Activated CD4-positive, alpha-beta T cell treated with anti-CD3 and anti-CD28 coated beads, Interleukin-2, amount 50 U/mL, for 4 hours (primary cell): ENCODE results near the gene TSPAN15.
A peak's percentile ranks its signal among the peaks of the same experiment; 100 is the strongest.
"Not testable (repeated sequence)": the region's sequence is repeated elsewhere in the genome, so short reads cannot be mapped to it uniquely, and the experiment has no call there.

Experiments
- DNase-seq, 2 experiments: peaks; one replicate each; pipeline ENCODE4 v3.0.0-alpha.2; 2020

The TSPAN15 gene

DNA sequence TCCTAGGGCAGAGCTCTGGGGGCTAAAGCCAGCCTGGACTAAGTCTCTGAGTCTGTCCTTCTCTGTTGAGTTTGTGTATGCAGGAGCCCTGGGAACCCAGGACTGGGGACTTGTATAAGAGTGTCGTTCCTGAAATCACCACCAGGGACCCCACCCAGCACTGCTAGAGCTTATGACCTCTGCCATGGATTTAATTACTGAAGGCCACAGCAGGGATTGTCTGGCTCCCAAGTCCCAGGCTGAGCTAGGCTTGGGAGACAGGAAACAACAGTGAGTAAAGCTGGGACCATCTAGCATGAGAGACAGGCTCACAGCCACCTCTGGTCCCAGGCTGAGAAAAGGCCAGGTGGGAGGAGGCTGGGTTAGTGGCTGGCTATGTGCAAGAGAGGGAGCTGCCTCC lies 1.4 kb upstream of the TSPAN15 start:
- peak; percentile 42 to 43 for DNase-seq

DNA sequence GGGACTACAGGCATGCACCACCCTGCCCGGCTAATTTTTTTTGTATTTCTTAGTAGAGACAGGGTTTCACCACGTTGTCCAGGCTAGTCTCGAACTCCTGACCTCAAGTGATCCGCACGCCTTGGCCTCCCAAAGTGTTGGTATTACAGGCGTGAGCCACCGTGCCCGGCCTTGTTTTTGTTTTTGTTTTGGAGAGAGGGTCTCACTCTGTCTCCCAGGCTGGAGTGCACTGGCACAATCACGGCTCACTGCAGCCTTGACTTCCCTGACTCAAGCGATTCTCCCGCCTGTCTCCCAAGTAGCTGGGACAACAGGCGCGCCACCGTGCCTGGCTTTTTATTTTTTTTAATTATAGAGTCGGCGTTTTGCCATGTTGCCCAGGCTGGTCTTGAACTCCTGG lies 870 bp upstream of the TSPAN15 start:
- not testable (repeated sequence) for DNase-seq

DNA sequence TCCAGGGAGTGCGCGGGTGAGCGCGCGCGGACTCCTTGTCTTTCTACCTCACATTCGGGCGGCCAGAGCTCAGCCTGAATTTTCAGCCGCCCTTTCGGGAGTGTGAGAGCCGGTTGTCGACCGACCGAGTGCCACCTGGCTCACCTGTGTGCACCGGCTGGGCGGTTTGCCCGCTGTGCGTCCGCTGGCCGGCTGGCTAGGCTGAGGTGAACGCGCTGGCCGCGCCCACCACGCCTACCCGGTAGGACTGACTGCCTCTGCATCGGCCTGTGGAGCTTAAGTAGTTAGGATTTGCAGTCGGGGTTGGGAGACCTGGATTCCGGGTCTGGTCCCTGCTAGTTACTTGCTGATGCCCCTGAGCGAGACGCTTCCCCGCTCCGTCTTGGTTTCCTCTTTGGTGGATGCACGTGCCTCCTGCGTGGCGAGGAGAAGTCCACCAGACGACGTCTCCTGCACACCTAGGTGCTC lies 553 bp downstream of the TSPAN15 start:
- no peak for DNase-seq

DNA sequence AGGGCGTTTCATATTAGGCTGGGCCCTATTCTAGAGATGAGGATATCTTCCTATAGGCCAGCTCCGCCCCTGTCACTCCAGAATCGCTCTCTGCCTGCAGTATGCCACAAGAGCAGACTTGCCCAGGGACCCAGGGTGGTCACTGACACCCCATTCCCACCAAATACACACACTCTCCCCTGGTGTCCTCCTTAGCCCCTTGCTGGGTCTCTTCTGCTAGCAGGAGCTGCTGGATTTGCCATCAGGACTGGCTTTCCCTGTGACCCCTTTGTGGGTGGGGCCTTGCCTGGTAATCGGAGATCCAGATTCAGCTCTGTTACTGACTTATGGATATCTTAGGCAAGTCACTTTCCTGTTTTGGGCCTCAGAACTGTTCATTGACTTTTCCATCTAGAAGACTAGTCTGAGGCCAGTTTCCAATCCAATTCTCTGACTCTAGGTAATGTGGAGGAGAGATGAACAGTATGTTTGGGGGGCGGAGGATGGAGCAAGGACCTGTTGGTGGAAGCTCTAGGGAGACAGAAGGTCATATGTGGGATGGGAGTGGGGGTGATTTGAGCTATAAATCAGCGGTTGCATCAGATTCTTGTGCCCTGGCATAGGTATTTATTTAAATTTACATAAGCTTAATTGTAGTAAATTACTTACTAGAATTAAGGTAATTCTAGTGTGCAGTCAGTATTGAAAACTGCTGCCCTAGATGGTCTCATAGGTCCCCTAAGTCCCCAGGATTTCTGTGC lies 1.6 kb downstream of the TSPAN15 start:
- DNase-seq = no peak

DNA sequence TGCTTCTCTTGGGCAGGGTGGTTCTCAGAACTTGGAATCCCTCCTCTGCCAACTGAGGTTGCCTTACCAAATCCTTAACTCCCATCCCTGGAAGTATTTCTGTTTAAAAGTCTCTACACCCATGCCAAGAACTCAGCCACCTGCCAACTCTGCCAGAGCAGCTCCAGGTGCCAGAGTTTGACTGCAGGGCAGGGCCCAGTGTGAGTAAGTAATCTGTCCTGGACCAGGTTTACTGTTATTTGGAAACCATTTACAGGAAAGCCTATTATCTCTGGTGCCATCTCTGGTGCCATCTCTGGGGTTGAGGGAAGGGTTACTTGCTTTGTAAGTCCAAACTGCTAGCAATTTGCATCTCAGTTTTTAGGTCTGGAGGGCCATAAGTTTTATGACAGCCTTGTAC lies 2.5 kb downstream of the TSPAN15 start:
- DNase-seq = no peak

DNA sequence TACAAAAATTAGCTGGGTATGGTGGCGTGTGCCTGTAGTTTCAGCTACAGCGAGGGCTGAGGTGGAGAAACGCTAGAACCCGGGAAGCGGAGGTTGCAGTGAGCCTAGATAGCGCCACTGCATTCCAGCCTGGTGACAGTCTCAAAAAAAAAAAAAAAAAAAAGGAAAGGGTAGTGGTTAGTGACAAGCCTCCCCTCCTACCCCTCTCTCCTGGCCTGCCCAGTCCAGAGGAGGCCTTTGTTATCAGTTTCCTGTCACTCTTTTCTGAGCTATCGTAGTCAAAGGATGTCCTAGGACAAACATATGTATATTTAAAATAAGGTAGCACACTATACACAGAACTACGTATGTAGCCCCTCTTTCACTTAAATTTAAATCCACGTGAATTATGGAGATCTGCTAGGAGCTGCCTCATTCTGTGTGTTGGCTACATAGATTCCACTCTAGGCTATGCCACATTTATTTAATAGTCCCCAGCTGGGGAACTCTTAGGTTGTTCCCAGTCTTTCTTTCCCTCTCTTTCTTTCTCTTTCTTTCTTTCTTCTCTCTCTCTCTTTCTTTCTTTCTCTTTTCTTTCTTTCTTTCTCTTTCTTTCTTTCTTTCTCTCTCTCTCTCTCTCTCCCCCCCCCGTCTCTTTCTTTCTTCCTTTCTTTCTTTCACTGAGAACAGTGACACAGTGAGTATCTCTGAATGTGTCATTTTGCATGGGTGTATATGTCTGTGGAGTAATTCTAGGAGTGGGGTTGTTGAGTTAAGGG lies 3.9 kb downstream of the TSPAN15 start:
- no peak for DNase-seq

DNA sequence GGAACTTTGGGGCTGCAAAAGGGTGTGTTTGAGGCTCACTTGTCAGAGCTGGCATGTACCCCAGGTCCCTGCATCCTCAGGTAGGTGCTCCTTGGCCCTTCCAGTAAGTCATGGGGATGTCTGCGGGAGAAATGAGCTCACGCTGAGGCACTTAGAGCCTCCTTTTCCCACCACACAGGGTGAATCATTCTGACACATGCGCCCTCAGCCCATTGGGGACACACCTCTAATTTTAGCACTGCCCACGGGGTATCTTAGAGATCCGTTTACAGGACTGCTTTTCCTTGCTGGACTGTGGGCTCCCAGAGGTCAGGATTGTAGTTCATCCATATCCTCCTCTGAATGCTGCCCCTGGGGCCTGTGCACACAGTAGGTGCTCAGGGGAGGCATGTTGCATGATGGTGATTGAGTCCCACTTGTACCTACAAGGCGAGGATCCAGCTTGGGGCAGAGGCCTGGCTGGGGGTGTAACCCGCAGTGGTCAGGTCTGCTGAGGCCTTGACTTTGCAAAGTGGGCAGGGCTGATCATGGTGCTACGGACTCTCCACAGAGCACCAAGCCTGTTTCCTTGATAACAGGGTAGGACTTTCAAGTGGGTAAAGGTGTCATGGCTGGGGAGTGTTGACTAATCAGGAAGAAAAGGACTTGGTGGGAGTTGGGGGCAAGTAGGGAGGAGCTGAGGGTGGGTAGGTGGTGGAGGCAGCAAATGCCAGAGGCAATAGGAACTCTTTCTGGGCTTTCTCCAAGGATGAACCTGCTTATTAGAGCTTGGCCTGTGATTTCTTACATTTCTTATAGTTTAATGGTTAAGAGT lies 5.8 kb downstream of the TSPAN15 start:
- no peak for DNase-seq

DNA sequence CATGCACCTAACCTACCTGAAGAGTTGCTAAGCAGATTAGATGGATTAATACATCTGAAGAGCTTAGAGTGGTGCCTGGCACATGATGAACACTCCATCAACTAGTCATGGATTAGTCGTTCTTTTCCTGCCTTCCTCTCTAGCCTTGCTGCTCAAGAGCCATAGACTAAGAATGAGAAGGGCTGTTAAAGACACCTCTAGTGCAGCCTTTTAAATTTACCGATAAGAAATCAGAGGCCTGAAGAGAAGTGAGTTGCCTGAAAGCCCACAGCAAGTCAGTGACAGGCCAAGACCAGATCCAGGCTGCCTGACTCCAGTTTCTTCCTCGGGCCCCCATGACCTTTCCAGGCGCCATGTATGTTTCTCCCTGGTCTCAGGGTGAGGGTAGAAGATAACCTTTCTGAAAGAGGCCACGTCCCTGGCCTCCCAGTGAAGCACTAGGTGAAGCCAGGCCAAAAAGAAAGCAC lies 6.5 kb downstream of the TSPAN15 start:
- DNase-seq = no peak

DNA sequence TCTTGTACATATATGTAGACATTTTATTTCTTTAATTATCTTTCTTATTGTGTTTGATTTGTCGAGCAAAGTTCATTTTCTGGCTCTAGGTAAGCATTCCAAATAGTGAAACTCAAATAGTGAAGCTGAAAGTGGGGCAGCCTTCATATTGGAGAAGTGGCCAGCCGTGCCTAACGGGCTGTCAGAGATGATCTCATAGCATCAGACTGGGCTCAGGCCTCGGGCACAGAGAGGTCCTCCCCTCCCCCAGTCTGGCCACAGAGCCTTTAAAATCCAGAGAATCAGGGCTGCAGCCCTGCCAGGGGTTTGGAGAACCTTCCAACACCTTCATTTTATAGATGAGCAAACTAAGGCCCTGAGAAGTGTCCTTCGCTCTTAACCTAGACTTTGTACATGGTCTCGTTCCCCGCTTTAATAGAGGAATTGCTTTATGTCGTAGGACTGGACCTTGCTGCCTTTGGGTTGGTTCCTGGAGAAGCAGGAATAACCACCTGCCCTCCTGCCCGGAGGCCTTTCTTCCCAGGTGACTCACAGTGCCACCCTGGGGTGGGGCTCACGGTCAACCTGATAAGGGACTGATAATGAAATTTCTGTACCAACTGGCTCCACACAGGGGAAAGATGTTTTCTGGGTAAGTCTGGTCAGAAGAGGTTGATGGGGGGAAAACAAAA lies 7.3 kb downstream of the TSPAN15 start:
- no peak for DNase-seq

DNA sequence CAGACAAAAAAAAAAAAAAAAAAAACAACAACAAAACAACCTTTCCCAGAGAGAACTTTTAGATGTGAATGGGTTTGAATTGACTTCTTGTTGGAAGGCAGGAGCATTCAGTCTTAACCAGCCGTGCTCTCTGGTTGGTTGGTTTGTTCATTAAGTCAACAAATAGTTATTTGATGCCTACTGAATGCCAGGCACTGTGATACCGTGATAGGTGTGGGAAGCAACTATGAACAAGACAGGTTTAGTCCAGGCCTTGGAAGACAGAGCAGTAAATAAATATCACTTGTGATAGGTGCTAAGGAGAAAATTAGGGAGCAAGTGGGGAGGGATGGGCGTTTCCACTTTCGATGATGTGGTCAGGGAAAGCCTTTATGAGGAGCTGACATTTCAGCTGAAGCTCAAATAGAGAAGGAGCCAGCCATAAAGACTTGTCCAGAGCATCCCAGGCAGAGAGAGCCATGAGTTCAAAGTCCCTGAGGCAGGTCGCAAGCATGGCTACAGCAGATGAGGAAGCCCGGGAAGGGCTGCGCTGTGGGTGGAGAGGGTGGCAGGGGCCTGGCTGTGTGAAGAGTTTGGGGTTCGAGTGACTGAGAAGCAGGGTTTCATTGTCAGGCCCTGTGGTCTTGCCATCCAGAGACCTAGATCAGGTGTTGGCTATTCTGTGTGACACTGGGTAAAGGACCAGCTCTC lies 8.0 kb downstream of the TSPAN15 start:
- DNase-seq = no peak

DNA sequence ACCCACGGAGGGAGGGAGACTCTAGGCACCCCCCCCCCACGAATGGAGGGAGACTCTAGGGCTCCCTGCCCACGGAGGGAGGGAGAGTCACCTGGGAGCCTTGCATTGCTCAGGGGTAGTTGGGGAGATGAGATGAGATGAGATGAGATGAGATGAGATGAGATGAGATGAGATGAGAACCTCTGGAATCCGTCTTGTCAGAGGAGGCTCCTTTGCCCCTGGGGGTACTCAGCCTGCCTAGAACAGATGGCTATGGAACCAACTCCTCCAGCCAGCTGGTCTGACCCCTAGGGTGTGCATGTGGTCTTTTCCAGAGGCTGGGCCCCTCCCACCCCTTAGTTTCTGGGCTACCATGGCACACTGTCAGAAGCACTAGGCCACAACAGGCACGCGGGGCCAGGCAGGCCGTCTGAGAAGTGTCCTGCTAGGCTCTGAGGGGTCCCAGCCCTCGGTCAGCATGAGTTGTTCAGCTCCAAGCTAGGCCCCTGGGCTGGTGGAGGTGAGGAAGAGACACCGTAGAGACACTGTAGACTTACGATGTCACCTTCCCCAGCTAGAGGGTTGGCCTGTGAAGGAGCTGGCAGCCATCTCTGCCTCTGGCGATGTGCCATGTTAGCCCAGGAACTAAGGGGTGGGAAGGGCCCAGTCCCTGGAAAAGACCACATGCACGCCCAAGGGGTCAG lies 8.8 kb downstream of the TSPAN15 start:
- no peak for DNase-seq

DNA sequence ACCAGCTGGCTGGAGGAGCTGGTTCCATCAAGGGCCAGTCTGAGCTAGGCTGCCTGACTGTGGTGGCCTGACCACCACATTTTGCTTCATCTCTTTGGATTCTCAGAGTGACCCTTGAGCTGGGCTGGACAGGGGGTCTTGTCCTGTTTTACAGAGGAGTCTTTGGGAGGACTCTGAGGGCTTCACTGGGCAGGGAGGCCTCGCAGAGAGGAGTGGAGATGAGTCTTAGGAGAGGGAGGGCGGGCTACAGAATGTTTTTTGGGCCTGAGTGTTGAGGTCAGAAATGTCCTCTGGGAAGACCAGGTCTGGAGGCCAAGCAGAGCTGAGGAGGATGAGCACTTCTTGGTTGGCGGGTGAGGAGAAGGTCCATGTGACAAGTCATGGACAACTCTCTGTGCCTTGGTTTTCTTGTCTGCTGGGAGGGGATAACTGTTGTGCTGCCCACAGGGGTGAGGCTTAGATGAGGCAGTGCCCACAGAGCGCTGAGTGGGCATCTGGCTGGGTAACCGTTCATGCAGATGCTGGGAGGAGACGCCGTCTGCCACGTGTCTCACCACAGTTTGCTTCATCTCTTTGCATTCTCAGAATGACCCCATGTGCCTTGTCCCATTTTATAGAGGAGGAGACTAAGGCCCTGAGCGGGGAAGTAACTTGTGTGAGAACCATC lies 9.4 kb downstream of the TSPAN15 start:
- no peak for DNase-seq

DNA sequence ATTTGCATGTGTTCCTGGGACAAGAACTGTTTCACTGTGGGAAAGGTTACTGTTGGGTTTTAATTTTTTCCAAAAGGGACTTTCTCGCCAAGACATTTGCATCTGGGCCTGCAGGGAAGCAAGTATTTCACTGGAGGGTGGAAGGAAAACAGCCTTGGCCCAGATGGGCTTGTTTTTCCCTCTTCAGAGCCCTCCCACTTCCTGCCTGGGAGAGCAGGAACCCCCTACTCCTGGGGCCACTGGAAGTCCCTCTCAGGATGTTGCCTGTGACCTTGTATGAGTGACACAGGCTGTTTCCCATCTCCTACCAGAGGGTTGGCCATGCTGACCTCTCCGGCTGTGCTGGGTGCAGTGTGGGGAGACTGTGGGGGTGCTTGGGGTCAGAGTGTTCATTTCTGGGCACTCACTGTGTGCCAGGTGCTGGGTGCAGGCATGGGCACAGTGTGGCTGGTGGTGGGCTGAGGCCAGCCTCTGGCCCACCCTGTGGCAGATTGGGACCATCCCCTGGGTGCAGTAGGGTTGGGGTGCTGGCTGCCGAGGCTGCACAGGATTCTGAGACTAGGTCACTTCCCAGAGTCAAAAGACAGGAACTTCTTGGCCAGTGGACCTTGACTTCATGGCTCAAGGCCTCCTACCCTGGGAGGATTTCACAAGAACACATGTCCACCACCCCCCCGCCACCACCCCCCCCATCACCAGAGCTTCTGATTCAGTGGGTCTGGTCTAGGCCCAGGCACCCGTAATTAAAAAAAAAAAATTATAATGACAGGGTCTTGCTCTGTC lies 10.2 kb downstream of the TSPAN15 start:
- DNase-seq = no peak

DNA sequence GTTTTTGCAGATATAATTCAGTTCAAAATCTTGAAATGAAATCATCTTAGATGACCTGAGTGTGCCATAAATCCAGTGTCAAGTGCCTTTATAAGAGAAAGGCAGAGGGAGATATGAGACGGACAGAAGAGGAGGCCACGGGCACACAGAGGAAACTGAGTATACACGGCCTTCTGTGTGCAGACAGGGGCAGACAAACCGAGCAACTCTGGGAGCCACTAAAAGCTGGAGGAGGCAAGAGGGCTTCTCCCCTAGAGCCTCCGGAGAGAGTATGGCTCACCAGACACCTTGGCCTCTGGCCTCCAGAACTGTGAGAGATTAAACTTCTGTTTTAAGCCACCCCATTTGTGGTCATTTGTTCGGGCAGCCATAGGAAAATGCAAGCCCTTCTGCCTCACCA lies 12.6 kb downstream of the TSPAN15 start:
- DNase-seq = no peak

DNA sequence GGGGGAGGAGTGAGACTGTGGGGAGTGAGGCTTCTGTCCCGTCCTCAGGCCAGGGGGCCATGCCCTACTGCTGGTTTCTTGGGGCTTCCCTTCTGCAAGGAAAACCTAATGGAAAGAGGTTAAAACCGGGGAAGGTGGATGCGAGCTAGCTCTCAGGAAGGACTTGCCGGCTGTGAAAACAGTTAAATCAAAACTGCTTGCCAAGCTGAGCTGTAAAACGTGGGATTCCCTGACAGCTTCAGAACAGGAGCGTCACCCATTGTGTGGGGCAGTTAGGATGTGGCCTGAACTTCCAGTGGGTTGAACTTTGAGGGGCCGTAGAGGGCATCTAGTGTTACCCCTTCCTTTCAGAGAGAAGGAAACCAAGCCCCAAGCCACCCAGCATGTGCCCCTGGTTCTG lies 13.1 kb downstream of the TSPAN15 start:
- DNase-seq = no peak

DNA sequence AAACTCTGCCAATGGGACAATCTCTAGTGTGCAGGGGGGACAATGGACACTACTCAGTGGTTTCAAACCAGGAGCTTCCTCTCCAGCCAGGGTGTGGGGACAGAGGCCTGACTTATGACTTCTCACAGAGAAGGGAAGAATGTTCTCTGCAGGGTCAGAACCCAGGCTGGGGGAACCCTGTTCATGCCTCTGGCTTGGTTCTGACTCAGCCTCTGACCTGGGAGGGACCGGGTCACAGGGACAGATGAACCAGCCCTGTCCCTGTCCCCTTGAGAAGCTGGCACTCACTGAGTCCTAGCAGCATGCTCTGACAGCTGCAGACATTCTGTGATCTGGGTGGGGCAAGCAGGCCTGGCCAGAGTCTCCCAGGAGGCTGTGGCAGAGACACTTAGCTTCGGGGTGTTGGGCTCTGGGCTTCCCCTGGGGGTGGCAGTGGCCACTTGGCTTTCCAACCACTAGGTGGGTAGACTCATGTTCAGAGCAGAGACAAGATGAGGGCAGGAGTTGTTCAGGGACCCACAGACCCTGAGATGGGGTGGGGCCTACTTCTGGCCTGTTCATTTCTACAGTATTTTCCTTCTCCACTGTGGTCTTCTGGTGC lies 13.6 kb downstream of the TSPAN15 start:
- no peak for DNase-seq

DNA sequence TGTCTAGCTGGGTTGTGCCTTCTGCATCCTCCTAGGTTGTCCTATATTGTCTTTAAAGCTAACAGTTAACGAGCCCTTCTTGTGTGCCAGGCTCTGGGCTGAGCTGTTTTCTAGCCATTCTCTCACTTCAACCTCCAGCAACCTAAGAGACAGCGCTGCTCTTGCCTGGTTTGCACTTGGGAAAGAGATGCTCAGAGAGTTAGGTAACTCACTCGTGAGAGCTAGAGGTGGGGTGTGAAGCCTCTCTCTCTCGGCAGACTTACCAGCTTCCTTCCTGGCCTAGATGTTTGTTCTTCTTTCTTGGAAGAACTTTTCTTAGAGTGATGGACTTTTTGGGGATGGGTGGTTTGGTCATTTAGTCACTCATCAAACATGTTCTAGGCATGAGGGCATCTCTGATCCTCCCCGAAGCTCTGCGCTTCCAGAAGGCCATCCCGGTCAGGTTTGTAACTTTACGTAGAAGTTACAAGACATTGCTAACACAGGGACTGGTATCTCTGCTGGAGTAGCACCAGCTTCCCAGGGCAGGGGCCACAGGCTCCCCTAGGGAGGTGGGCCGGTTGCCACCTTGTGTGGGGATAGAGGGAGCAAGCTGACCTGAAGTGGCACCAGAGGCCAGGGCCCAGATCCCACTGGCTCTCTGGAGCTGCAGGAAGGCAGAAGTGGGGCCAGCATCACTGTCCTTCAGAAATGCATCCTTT lies 14.3 kb downstream of the TSPAN15 start:
- DNase-seq = no peak

DNA sequence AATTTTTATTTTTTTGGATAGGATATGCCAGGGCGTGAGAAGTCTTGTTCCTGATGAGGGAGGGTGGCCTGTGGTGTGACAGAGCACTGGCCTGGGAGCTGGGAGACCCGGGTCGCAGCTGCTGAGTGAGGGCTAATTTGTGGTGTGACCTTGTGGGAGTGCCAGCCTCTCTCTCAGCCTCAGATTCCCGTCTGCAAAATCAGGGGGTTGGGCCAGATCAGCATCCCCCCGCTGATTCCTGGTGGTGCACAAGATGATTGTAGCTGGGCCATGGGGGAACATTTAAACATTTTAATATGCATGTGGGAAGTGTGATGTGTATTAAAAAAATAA lies 14.9 kb downstream of the TSPAN15 start:
- no peak for DNase-seq

DNA sequence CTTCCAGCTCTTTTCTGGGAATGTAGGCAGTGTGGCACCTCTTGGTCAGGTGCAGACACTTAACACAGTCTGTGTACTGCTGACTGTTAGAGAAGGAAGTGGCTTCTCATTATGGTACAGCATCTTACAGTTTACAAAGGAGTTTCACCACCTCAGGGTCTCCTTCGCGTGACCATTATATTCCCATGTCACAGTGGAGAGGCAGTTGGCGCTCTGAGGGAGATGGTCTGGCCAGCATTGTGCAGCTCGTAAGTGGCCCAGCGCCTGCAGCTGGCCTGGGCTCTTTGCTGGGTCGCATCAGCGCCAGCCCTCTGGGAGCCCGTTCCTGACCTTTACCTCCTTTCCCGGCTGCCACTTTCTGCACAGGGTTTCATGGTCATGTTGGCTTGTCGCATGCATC lies 15.4 kb downstream of the TSPAN15 start:
- DNase-seq = no peak
